Measurements from ENCODE around the gene FBXL2.
"Not testable (repeated sequence)": the region's sequence is repeated elsewhere in the genome, so short reads cannot be mapped to it uniquely, and the experiment has no call there.

The FBXL2 gene

GRCh38 chr3:33426630-33427317, 149.5 kb downstream of the FBXL2 start:
- no peak for DNase-seq (ENCODE audit: low read depth in 1 of 2, low spot score in 1 of 2)

- no peak for DNase-seq (ENCODE audit: low read depth in 1 of 2, low spot score in 1 of 2)
Measured at GRCh38 chr3:33428734-33429133, 151.5 kb downstream of the FBXL2 start.

GRCh38 chr3:33429306-33429705, 152.1 kb downstream of the FBXL2 start:
- DNase-seq (ENCODE audit: low read depth in 1 of 2, low spot score in 1 of 2) = not testable (repeated sequence)

- DNase-seq (ENCODE audit: low read depth in 1 of 2, low spot score in 1 of 2) = no peak
Measured at GRCh38 chr3:33430061-33430460, 152.8 kb downstream of the FBXL2 start.

DNA sequence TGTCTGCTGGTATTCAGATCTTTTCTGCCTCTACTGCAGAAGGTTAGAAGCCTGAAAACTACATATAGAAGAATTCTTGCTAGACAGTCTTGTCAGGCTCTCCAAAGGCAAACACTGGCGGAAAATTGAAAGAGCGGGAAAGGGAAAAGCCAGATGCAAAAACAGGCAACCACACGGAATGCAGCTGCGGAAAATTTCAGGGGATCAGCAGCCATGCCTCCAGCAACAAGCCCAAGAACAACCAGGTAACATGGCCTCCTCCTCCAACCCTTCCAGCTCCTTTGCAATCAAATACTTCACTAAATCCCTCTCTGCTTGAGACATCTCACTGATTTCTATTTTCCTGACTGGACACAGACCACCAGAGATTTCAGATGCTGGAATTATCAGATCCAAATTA, 153.3 kb downstream of the FBXL2 start:
- DNase-seq (ENCODE audit: low read depth in 1 of 2, low spot score in 1 of 2) = no peak

- DNase-seq (ENCODE audit: low read depth in 1 of 2, low spot score in 1 of 2) = no peak
Measured at GRCh38 chr3:33433843-33434242, 156.6 kb downstream of the FBXL2 start.

Data from activated T-helper 1 cell treated with anti-CD3 and anti-CD28 coated beads, Interleukin-2, amount 50 U/mL, for 16 hours (primary cell).